ENCODE measurements around the gene TENT4B.

Gene TENT4B

DNA sequence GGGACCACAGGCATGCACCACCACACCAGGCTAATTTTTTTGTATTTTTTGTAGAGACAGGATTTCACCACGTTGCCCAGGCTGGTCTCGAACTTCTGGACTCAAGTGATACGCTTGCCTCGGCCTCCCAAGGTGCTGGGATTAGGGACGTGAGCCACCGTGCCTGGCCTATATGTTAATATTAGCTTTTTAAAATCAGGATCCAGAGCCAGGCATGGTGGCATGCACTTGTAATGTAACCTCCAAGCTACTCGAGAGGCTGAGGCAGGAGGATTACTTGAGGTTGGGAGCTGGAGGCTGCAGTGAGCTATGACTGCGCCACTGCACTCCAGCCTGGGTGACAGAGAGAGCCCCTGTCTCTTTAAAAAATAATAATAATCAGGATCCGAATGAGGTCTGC is 104.8 kb downstream of the TENT4B start:
- Histone ChIP-seq H3K9me2 (replicated peaks; ENCODE audit: control insufficient read depth, low read length) (no peaks in the 10 kb centered on the region), H3K36me3 (ENCODE audit: control insufficient read depth, low read length) (no peaks in the 10 kb centered on the region), H3K4me1 (ENCODE audit: control insufficient read depth, low read length) (peaks cover 12% of the 10 kb centered on the region), H4K20me1 (ENCODE audit: control insufficient read depth, insufficient read depth, low read depth, low read length) (no peaks in the 10 kb centered on the region), H3K9me3 (ENCODE audit: control insufficient read depth, insufficient read depth, low read length) (no peaks in the 10 kb centered on the region), H3K4me3 (ENCODE audit: low read length) (no peak overlapping the region), H3F3A (ENCODE audit: control insufficient read depth, insufficient read depth) (no peaks in the 10 kb centered on the region), H3K27ac (ENCODE audit: low read depth, low read length) (no peak overlapping the region), H3K27me3 (ENCODE audit: control insufficient read depth, low read length) (peaks cover 51% of the 10 kb centered on the region), H3K79me2 (ENCODE audit: control insufficient read depth, low read length) (no peaks in the 10 kb centered on the region), H3K4me2 (ENCODE audit: low read length) (no peak overlapping the region)
- no peak for TF ChIP-seq CTCF (IDR thresholded peaks at IDR 0.05; ENCODE audit: low read depth, low read length, poor library complexity, severe bottlenecking)
- no peak for TF ChIP-seq EZH2phosphoT487 (IDR thresholded peaks at IDR 0.05; ENCODE audit: borderline replicate concordance, low read length)

DNA sequence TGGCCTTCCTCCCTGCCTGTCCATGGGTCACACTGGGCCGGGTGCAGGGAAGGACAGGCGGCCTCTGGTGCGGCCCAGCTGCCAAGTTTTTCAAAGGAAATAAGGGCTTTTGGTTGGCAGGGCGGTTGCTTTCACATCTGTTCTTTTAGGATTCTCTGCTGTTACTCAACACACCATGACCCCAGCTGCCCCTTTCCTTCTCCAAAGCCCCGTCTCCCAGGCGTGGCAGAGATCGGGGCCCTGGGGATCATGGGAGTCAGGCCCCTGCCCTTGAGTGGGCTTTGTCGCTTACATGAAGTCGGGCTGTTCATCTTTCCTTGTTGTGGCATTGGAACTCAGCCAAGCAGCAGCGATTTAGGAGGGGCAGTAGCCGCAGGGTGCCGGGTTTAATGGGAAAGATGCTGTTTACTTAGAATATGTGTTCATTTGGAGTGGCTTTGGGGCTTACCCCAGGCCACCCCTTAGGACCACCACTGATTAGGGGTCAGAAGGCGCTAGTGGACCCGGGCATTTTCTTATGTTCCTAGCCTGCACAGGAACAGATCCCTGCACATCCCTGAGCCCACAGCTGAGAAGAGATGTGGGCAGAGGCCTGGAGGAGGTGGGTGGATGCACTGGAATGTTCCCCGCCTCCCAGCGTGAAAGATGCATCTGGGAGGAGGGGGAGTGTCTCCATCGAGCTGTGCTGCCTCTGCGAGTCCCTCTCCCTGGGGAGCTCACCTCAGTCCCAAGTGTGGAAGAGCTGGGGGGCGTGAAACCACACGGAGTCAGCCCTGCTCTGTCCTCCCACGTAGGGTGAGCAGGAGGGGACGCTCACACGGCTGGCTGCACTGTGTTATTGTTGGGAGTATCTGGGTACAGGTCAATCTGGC is 106.5 kb downstream of the TENT4B start:
- no peak overlapping the region for H3K27ac ChIP-seq (ENCODE audit: low read depth, low read length)
- peaks cover 4% of the 10 kb centered on the region; the same call in 1 of the 2 replicates for H3F3A ChIP-seq (ENCODE audit: control insufficient read depth, insufficient read depth)
- H3K4me2 ChIP-seq (ENCODE audit: low read length) = no peak overlapping the region
- no peaks in the 10 kb centered on the region for H3K9me2 ChIP-seq (replicated peaks; ENCODE audit: control insufficient read depth, low read length)
- peaks cover 22% of the 10 kb centered on the region for H3K4me1 ChIP-seq (ENCODE audit: control insufficient read depth, low read length)
- TF ChIP-seq CTCF (IDR thresholded peaks at IDR 0.05; ENCODE audit: low read depth, low read length, poor library complexity, severe bottlenecking) = no peak
- TF ChIP-seq EZH2phosphoT487 (IDR thresholded peaks at IDR 0.05; ENCODE audit: borderline replicate concordance, low read length) = no peak
- no peaks in the 10 kb centered on the region for H3K9me3 ChIP-seq (ENCODE audit: control insufficient read depth, insufficient read depth, low read length)
- no peak overlapping the region for H3K4me3 ChIP-seq (ENCODE audit: low read length)
- H3K36me3 ChIP-seq (ENCODE audit: control insufficient read depth, low read length) = no peaks in the 10 kb centered on the region
- no peaks in the 10 kb centered on the region for H3K79me2 ChIP-seq (ENCODE audit: control insufficient read depth, low read length)
- H4K20me1 ChIP-seq (ENCODE audit: control insufficient read depth, insufficient read depth, low read depth, low read length) = no peaks in the 10 kb centered on the region
- peaks cover 50% of the 10 kb centered on the region for H3K27me3 ChIP-seq (ENCODE audit: control insufficient read depth, low read length)

- H4K20me1 ChIP-seq (ENCODE audit: control insufficient read depth, insufficient read depth, low read depth, low read length) = no peaks in the 10 kb centered on the region
- peaks cover 24% of the 10 kb centered on the region for H3K4me1 ChIP-seq (ENCODE audit: control insufficient read depth, low read length)
- no peak for TF ChIP-seq EZH2phosphoT487 (IDR thresholded peaks at IDR 0.05; ENCODE audit: borderline replicate concordance, low read length)
- TF ChIP-seq CTCF (IDR thresholded peaks at IDR 0.05; ENCODE audit: low read depth, low read length, poor library complexity, severe bottlenecking) = no peak
- H3K27me3 ChIP-seq (ENCODE audit: control insufficient read depth, low read length) = peaks cover 48% of the 10 kb centered on the region
- no peak overlapping the region for H3K4me3 ChIP-seq (ENCODE audit: low read length)
- H3K9me2 ChIP-seq (replicated peaks; ENCODE audit: control insufficient read depth, low read length) = no peaks in the 10 kb centered on the region
- no peaks in the 10 kb centered on the region for H3K9me3 ChIP-seq (ENCODE audit: control insufficient read depth, insufficient read depth, low read length)
- H3K79me2 ChIP-seq (ENCODE audit: control insufficient read depth, low read length) = no peaks in the 10 kb centered on the region
- H3K27ac ChIP-seq (ENCODE audit: low read depth, low read length) = no peak overlapping the region
- H3K36me3 ChIP-seq (ENCODE audit: control insufficient read depth, low read length) = no peaks in the 10 kb centered on the region
- peaks cover 4% of the 10 kb centered on the region; the same call in 1 of the 2 replicates for H3F3A ChIP-seq (ENCODE audit: control insufficient read depth, insufficient read depth)
- H3K4me2 ChIP-seq (ENCODE audit: low read length) = no peak overlapping the region
These were observed 107.4 kb downstream of the TENT4B start for GRCh38 chr16:50260206-50261159.
